ENCODE data around the gene OBSCN.

- TF ChIP-seq CTCF (conservative IDR thresholded peaks at IDR 0.05), result no peak
- TF ChIP-seq ZFX (IDR thresholded peaks at IDR 0.05), result no peak
Observed at GRCh38 chr1:228401782-228402640, 194.2 kb downstream of the OBSCN start.

All from C4-2B (cell line).